HG02571 (cell line): ENCODE measurements around the gene NBAS.

Source experiments
- ATAC-seq: cut with Tn5 transposase; IDR thresholded peaks from one replicate; pipeline ENCODE4 v1.9.1; 2021; ENCODE audit warnings: mild to moderate bottlenecking, moderate library complexity; ENCODE audit not compliant: unreplicated experiment

Gene NBAS

DNA sequence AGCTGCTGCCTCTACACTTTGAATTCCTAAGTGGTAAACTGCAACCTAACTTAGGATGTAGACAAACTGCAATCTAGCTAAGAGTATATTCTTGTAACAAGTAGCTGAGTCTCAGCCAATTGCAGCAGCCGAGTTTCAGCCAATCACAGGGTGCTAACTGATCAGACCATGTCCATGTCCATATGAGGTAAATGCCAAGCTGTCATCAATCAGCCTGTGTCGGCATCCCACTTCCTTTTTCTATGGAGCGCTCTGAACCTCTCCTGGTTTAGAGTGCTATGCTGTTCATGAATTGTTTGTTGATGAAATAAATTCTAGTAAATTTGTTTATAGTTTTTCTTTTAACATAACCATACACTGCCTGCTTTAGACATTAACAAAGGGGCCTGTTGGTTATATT is 408.8 kb downstream of the NBAS start:
- ATAC-seq = no peak

DNA sequence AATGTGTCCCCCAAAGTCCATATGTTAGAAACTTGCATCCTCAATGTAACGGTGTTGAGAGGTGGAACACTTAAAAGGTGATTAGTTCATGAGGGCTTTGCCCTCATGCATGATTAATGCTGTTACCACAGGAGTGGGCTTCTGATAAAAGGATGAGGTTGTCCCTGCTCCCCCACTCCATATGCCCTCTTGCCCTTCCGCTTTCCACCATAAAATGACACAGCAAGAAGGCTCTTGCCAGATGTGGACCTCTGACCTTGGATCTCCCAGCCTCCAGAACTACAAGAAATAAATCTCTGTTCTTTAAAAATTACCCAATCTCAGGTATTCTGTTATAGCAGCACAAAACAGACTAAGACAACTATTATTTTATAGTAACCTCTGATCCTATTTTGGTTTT is 412.1 kb downstream of the NBAS start:
- ATAC-seq = no peak

- no peak for ATAC-seq
Observed at GRCh38 chr2:15147591-15147990, 413.5 kb downstream of the NBAS start.

DNA sequence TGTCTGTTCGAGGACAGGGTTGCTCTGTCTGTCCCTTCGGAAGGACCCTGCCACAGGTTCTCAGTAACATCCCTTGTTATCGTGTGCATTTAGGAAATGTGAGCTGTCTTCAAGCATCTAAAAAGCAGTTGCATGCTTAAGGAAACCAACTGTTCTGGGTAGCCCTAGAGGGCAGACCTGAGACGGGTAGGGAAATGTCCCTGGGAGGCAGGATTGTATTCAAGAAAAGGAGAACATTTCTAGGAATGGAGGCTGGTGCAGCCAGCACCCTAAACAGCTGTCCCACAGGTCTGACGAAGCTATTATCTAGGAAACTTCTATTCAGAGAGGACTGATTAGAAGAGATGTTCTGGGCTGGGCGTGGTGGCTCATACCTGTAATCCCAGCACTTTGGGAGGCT is 414.2 kb downstream of the NBAS start:
- no peak for ATAC-seq

DNA sequence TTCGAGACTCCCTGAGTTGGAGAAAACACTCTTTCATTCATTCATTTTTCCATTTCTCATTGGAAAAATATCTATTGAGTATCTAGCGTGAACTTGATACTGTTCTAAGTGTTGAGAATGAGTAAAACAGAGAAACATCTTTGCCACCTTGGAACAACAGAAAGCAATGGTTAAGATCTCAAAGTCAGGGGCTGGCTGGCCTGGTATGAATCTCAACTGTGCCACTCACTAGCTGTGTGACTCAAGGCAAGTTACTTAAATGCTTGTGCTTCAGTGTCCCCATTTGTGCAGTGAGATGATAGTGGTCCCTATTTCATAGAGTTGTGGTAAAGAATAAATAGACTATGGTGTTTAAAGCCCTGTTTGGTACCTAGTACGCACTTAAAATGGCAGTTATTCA is 415.2 kb downstream of the NBAS start:
- no peak for ATAC-seq

DNA sequence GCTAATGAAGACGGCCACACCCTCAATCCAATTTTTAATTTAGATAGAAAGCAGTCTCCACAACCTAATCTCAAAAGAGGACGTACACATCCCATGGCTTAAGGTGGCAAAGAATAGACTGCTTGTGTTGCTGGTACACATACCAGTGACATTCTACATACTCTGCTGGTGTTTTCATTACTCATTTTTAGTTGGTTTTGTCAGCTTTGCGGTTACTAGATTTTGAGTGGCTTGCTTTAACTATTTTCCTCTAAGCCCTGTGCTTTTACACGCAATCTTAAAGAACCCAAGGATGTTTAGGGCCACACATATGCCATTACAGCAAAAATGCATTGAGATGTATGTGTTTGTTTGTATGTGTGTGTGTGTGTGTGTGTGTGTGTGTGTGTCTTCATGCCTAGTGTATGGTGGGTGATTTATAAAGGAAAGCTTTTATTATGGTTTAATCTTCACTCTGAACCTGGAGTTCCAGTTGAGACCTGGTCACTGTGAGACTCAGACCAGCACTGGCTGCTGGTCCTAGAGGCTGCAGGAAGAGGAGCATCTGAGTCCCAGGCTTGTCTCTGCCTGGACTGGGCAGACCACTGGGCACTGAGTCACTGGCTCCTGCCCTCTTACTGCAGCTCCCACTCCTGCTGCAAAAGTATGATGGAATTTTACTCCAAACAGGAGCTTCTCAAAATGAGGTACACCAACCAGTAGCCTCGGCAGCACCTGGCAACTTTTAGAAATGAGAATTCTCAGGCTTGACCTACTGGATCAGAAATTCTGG is 415.9 kb downstream of the NBAS start:
- no peak for ATAC-seq

- peak; percentile 100 for ATAC-seq
Observed at GRCh38 chr2:15142069-15142689, 419.0 kb downstream of the NBAS start.

GRCh38 chr2:15141211-15141610 is 419.9 kb downstream of the NBAS start:
- no peak for ATAC-seq

- no peak for ATAC-seq
Observed at GRCh38 chr2:15136639-15137038, 424.5 kb downstream of the NBAS start.

DNA sequence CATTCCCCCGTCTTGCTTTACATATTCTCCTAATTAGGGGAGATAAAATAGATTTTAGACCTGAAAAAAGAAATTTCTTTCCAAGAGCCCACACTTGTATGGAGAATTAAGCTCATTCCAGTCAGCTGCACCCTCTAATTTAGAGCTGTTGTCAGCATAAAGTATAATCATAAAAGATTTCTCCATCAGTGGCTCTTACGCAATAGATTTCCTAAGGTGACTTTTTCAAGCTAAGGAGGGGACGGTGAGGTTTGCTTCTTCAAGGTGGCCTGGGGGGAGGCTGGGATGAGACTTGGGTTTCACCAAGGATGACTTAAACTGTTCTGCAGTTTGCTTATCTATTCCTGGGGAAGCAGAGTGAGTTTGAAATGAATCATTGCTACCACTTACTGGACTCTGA is 426.2 kb downstream of the NBAS start:
- no peak for ATAC-seq

GRCh38 chr2:15133461-15133860 is 427.7 kb downstream of the NBAS start:
- no peak for ATAC-seq

GRCh38 chr2:15128846-15129245 is 432.3 kb downstream of the NBAS start:
- no peak for ATAC-seq

DNA sequence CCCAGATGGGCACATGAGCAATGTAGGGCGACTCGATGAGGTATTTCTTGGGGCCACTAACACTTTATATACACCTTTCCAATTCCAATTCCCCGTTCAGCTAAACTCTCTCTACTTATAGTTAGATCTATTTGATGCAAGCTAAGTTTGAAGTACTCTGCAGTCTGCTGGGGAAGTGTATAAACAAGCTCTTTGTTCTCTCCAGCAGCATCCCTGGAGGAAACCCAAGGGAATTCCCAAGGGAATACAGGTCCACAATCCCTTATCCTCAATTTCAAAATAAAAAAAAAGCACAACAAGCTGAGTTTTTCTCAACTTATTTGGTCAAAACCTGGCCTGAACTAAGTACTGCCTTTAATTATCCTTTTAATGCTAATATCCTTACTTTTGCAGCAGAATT is 433.3 kb downstream of the NBAS start:
- no peak for ATAC-seq

DNA sequence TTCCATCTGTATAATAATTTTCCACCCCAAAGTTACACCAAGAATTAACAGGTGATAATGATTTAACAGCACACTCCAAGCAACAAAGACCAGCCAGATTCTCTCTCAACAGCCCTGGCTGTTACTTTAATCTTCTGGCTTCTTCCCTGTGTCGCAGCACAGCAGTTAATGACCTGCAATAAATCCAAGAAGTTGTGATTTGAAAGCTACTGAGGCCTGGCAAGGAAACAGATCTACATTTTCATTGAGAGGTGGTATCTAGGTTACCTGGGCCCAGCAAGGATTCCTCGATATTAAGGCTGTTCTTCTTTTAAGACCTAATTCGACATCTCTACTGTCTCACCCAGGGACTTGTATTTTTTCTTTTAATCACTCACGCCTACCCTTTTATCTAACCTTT is 433.8 kb downstream of the NBAS start:
- ATAC-seq = no peak

DNA sequence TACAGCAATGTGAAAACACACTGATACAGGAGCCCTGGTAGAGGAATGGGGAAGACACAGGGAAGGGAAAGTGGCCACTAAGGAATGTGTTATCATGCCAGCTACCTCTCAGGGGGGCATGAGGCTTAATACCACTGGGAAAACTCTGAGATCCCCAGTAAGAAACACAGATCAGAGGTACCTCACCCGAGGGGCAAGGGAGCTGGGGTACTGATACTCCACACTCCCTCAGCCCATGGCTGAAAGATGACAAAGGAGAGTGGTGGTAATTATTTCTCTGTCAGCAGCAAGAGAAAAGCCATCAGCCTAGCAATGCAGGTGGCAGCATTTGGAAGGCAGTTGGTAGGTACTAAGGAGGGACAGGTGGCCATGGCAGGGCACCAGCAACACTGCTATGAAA is 434.8 kb downstream of the NBAS start:
- no peak for ATAC-seq

GRCh38 chr2:15122915-15123314 is 438.2 kb downstream of the NBAS start:
- ATAC-seq = no peak

DNA sequence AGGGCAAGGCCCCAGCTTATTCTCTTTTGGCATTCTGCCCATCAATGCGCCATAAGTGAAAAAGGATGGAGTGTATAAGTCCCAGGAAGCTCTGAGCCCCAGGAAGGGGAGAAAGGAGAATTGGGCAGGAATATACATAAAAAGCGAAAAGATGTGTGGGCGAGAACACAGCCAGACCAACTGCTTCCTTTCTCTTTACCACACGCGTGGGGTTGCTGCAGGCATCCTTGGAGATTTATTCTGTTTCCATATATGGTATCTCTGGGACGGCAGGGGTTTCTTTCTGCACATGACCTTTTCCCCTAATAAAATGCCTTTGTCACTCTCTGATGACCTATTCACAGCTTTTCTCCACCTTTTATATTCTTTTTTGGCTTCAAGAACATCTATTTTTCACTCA is 440.5 kb downstream of the NBAS start:
- ATAC-seq = no peak

GRCh38 chr2:15119722-15120175 is 441.4 kb downstream of the NBAS start:
- ATAC-seq = no peak

DNA sequence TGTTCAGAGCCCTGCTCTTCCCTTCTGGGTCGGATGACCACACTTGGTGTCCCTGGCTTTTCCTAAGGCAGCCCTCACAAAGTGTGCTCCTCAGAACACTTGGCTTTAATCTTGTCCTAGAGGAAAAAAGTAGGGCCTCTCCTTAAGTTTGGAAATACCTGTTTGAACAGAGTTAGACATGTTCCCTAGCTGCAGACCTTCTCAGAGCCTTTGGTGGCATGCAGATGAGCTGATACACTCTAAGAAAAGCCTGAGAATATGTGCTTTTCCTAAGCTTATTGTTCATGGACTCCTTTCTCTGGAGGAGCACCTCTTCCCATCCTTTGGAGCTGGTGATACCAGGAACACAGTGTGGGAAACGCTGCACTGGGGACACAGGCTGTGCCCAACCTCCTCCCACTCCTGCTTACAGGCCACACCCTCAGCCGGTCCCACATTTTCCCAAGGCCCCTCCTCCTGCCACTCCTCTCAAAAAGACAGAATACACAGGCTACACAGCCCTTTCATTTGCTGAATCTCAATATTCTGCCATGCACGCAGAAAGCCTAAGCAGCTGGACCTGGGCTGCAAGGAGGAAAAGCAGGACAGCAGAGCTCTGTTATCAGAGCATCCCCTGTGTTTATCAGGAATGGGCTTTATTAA is 443.6 kb downstream of the NBAS start:
- ATAC-seq = no peak
